Hepatocyte (in vitro differentiated cells): Measurements from ENCODE around the gene ZNF385B.

Source experiments
- EZH2phosphoT487 ChIP-seq: fragments of 200-600 bp; sonication (generic); IDR thresholded peaks from one replicate; pipeline ENCODE4 v1.6.1; 2018; ENCODE audit warnings: antibody characterized with exemption, mild to moderate bottlenecking, low read depth, moderate library complexity; ENCODE audit not compliant: unreplicated experiment, severe bottlenecking
- TF ChIP-seq, protein P1 (sequence below): fragments of 200-600 bp; sonication (generic); IDR thresholded peaks from 2 replicates; pipeline ENCODE4 v1.5.1; 2016; ENCODE audit warnings: antibody characterized with exemption, mild to moderate bottlenecking; ENCODE audit not compliant: poor library complexity

DNA sequence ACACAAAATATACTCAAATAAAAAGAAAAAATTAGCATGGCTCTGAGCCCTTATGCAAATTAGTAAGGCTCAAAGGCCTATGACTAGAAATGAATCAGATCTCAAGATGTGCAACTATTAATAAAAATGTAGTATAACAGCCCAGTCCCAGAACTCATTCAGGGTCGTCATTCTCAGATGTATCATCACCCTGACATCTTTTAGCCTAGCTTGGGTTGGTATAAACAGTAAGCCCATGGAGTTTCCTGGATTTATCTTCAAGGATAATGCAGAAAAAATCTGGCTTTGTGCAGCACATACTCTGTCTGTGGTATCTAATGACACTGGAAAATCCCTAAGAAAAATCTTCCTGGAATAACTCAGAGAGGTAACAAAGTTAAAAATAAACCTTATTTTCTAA is 239.3 kb downstream of the ZNF385B start:
- no peak for TF ChIP-seq EZH2phosphoT487
- TF ChIP-seq, protein P1, sequence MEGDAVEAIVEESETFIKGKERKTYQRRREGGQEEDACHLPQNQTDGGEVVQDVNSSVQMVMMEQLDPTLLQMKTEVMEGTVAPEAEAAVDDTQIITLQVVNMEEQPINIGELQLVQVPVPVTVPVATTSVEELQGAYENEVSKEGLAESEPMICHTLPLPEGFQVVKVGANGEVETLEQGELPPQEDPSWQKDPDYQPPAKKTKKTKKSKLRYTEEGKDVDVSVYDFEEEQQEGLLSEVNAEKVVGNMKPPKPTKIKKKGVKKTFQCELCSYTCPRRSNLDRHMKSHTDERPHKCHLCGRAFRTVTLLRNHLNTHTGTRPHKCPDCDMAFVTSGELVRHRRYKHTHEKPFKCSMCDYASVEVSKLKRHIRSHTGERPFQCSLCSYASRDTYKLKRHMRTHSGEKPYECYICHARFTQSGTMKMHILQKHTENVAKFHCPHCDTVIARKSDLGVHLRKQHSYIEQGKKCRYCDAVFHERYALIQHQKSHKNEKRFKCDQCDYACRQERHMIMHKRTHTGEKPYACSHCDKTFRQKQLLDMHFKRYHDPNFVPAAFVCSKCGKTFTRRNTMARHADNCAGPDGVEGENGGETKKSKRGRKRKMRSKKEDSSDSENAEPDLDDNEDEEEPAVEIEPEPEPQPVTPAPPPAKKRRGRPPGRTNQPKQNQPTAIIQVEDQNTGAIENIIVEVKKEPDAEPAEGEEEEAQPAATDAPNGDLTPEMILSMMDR: no peak
